ENCODE measurements around the gene GLT8D2. TPM values are rescaled to one million over a fixed set of nuclear protein-coding genes. Genes with fewer than 3 reads are reported as not detected.

Gene GLT8D2
- total and polyA plus RNA-seq, 2 experiments from 2014 or later = 4.2 to 8.5 TPM

- TF ChIP-seq CREB1 (CRISPR knock-in tag; IDR thresholded peaks at IDR 0.05; ENCODE audit: low read depth) (no peak), JUNB (IDR thresholded peaks at IDR 0.05; ENCODE audit: unreplicated experiment) (no peak), ZNF462 (CRISPR knock-in tag; IDR thresholded peaks at IDR 0.05) (no peak), POLR2AphosphoS5 (IDR thresholded peaks at IDR 0.05; ENCODE audit: low read depth) (no peak)
Observed at GRCh38 chr12:104003596-104003995, 46.4 kb downstream of the GLT8D2 start (continued).

GRCh38 chr12:104002686-104003085, 47.3 kb downstream of the GLT8D2 start:
- Histone ChIP-seq H3K4me1 (ENCODE audit: insufficient read depth) (0 out of 2 replicates have a peak, but pooled peaks cover 4% of the 10 kb centered on the region), H3K9me2 (ENCODE audit: insufficient read depth) (no peaks in the 10 kb centered on the region), H3K36me3 (ENCODE audit: insufficient read depth) (no peaks in the 10 kb centered on the region), H3K27ac (ENCODE audit: low read depth) (no peak overlapping the region), H2AFZ (no peak overlapping the region), H3F3A (replicated peaks; ENCODE audit: low read depth) (no peaks in the 10 kb centered on the region), H3K79me2 (replicated peaks; ENCODE audit: insufficient read depth) (no peaks in the 10 kb centered on the region), H4K20me1 (replicated peaks; ENCODE audit: insufficient read depth) (no peaks in the 10 kb centered on the region), H3K4me2 (no peak overlapping the region), H3K27me3 (ENCODE audit: insufficient read depth) (no peaks in the 10 kb centered on the region), H3K4me3 (no peak overlapping the region)
- H3K4me3 Mint-ChIP-seq = no peak overlapping the region
- no peak overlapping the region for H3K27ac Mint-ChIP-seq
- DNase-seq (ENCODE audit: low spot score) (no peak), ATAC-seq (no peak)
- peaks cover 2% of the 10 kb centered on the region; the same call in 1 of the 3 replicates for H3K4me1 Mint-ChIP-seq
- H3K9me3 Mint-ChIP-seq = no peaks in the 10 kb centered on the region
- peaks cover 6% of the 10 kb centered on the region for H3K27me3 Mint-ChIP-seq (ENCODE audit: insufficient read depth, low read depth, poor library complexity)
- no peak for TF ChIP-seq STAT1 (IDR thresholded peaks at IDR 0.05; ENCODE audit: unreplicated experiment)
- TF ChIP-seq CREB1 (CRISPR knock-in tag; IDR thresholded peaks at IDR 0.05; ENCODE audit: low read depth) = no peak
- no peak for TF ChIP-seq POLR2AphosphoS5 (IDR thresholded peaks at IDR 0.05; ENCODE audit: low read depth)
- TF ChIP-seq CTCF (conservative IDR thresholded peaks at IDR 0.05; ENCODE audit: low read depth in 2 of 2) = no peak
- no peak for TF ChIP-seq EZH2 (IDR thresholded peaks at IDR 0.05; ENCODE audit: low read depth, unreplicated experiment)
- TF ChIP-seq ETS1 (IDR thresholded peaks at IDR 0.05) = no peak
- no peaks in the 10 kb centered on the region for H3K36me3 Mint-ChIP-seq (ENCODE audit: low read depth)
